ENCODE data around the gene SPATA16.
"Not testable (repeated sequence)": the region's sequence is repeated elsewhere in the genome, so short reads cannot be mapped to it uniquely, and the experiment has no call there.

Gene SPATA16

GRCh38 chr3:173064631-173065030 is 76.4 kb downstream of the SPATA16 start:
- no peak for DNase-seq (ENCODE audit: low spot score)

GRCh38 chr3:173058229-173058628 is 82.8 kb downstream of the SPATA16 start:
- DNase-seq (ENCODE audit: low spot score): no peak

- no peak for DNase-seq (ENCODE audit: low spot score)
Measured at GRCh38 chr3:173055228-173055933, 85.7 kb downstream of the SPATA16 start.

GRCh38 chr3:173049360-173049759 is 91.7 kb downstream of the SPATA16 start:
- no peak for DNase-seq (ENCODE audit: low spot score)

- DNase-seq (ENCODE audit: low spot score): no peak
Measured at GRCh38 chr3:173045770-173046382, 95.2 kb downstream of the SPATA16 start.

DNA sequence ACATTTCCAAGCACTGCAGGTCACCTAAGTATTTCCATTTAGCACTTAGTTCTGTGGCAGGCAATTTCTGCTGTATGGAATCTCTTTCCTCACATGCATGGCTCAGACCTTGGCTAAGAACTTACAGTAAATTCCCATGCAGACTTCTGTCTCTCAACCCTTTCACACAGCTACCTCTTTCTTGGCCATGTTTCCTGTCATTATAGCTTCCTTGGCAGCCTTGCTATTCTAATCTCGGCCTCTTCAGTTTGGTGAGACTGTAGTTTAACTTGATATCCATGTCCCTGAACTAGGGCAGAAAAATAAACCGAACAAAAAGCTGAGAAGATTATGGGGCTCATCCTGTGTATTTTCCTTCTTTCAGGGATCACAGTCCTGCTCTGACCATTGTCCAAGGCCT is 96.0 kb downstream of the SPATA16 start:
- no peak for DNase-seq (ENCODE audit: low spot score)

DNA sequence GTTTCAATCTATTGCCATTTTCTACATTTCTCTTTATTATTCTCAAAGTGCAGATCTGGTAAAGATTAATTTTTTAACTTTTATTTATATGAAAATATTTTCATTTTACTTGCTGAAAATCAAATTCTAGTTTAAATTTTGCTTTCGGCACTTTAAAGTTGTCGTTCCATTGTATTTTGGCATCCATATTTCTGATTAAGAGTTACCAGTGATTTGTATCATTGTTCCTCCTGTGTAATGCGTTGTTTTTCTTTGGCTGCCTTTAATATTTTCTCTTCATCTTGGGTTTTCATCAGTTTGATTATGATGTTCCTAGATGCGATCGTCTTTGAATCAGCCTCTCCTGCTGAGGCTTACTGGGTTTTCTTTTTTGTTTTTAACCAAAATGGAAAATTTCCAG is 97.3 kb downstream of the SPATA16 start:
- DNase-seq (ENCODE audit: low spot score): no peak

DNA sequence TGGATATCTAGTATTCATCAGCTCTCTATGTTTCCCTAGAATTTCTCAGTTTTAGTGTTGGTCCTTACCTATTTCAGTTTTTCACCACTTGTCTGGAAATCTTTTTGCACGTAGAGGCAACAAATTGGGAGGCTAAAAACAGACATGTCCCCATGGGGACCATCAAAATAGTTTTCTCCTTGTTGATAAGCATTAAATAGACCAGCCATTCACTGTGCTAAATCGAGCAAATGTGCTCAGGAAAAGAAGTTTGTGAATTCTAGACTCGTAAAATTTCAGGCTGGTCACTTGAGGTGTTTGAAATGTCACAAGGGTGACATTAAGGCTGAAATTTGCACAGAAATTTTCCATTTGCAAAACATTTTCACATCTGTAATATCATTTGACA is 102.6 kb downstream of the SPATA16 start:
- DNase-seq (ENCODE audit: low spot score): no peak

DNA sequence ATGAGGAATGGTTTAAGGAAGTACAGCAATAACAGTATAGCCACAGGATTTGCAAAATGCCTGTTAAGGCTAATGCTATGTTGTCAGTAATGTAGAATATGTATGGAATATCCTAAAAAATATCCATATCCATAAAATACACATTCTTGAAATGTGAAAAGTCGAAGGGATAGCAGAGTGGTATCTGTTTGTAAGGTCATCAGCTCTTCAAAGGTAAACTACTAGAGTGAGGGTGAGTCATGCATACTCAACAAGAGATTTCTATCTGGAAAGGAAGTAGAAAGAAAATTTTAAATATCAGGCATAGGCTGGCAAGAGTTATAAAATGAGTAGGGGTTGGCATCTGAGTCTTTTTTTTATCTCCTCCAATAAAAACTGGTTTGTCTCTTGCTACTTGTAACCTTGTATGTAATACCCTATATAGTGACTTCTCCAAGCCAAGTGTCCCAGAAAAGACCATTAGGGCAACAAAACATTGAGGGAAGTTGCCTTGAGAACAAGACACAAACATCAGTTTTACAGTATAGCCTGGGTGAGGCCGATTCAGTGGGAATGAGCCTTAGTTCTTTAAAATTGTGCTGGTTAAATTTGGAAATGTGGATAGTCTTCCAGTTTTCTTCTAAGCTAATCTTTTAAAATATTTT is 103.1 kb downstream of the SPATA16 start:
- DNase-seq (ENCODE audit: low spot score): no peak

DNA sequence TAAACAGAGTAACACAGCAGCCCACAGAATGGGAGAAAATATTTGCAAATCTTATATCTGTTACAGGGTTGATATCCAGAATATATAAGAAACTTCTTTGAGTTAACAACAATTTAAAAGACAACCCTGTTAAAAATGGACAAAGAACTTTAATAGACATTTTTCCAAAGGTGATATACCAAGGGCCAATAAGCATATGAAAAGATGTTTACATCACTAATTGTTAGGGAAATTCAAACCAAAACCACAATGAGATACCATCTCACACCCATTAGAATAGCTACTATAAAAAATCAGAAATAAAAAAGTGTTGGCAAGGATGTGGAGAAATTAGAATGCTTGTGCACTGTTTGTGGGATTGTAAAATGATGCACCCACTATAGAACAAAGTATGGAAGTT is 110.8 kb downstream of the SPATA16 start:
- DNase-seq (ENCODE audit: low spot score): no peak

GRCh38 chr3:173028351-173028750 is 112.7 kb downstream of the SPATA16 start:
- no peak for DNase-seq (ENCODE audit: low spot score)

- no peak for DNase-seq (ENCODE audit: low spot score)
Measured at GRCh38 chr3:173027429-173027828, 113.6 kb downstream of the SPATA16 start.

- no peak for DNase-seq (ENCODE audit: low spot score)
Measured at GRCh38 chr3:173025941-173026340, 115.1 kb downstream of the SPATA16 start.

- DNase-seq (ENCODE audit: low spot score): no peak
Measured at GRCh38 chr3:173021547-173022185, 119.4 kb downstream of the SPATA16 start.

DNA sequence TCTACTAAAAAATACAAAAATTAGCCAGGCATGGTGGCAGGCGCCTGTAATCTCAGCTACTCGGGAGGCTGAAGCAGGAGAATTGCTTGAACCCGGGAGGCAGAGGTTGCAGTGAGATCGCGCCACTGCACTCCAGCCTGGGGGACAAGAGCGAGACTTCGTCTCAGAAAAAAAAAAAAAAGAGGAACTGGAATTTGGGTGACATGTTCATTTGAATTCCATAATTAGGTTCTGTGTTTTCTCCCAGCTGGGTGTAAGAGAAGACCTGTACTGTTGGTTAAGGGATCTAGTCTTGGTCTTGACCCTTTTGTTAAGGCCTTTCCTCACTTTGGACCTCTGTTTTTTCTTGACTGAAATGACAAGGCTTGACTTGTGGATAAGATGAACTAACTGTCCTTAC is 120.9 kb downstream of the SPATA16 start:
- DNase-seq (ENCODE audit: low spot score): not testable (repeated sequence)

DNA sequence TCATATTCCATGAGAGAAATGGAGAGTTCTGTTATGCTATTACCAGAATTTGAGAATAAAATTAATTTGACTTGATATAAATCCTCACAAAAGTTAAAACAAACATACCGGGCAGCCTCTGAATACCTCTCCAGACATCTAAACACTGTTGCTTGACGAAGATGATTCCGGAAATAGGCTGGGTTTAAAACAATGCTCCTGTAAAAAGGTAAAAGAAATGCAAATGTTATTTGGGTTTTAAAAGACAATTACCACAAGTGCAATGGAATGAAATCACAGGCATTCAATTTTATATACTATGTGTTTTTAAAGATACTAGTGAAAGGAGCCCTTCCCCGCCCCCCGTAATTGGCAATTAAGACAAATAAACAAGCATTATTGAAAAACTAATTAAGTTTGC is 121.7 kb downstream of the SPATA16 start:
- DNase-seq (ENCODE audit: low spot score): no peak

DNA sequence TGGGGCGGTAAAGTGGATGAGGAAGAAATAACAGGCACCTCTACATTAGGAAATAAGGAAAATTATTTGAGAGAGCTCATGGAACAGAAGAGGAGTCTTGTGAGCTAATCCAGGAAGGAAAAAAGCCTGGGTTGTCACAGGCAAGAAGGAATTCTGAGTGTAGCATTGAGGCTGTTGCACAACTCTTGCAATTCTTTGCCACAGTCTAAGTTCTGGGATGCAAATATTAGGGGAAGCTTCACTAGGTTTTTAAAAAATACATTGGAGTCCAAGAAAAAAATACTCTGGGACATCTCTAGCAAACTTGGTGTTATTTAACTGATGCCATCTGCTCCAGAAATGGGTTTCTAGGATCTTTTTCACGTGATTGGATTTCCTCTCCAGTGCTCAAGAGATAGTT is 122.3 kb downstream of the SPATA16 start:
- no peak for DNase-seq (ENCODE audit: low spot score)

GRCh38 chr3:173013219-173013832 is 127.7 kb downstream of the SPATA16 start:
- no peak for DNase-seq (ENCODE audit: low spot score)

DNA sequence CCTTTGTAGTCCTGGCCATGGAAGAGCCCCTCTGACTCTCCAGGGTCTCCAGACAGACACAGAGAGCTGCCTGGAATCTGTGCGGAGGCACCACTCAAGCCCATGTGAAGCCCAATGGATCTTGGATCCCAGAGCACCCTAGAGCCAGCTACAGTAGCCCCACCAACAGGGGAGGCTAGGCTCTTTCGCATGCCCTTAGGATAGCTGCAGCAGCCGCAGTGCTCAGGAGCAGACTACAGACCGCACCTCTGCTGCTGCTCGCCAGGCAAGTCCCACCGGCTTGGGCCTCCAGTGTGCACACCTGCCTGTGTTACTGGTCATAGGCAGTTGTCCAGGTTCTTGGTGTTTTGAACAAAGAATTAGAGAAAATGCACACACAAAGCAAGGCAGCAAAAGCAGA is 131.6 kb downstream of the SPATA16 start:
- no peak for DNase-seq (ENCODE audit: low spot score)

GRCh38 chr3:173008978-173009377 is 132.1 kb downstream of the SPATA16 start:
- no peak for DNase-seq (ENCODE audit: low spot score)

DNA sequence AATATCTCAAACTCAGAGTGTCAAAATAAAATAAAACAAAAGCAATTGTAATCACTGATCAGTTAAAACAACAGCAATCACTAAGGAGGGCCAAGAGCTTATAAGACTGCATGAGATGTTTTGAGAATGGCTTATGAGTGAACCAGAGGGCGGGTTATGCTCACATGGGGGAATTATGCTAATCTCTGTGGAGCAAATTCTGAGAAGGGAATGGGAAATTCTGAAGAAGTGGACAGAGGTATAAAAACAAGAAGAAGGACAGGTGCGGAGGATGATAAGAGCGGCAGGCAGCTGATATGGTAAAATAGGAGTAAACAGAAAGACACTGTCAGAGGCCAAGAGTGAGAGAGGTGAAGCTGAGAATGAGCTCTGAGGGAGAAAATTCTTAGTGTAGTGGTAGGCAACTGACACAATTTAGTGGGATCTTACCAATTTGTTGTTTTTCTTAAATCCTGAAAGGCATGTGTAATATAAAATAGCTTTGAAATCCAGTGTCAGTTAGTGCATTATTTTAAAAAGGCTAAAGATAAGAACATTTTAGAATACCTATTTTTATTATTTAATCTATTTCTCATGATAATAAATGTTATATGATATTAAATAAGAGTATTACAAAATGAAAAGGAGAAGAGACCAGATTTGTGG is 133.8 kb downstream of the SPATA16 start:
- no peak for DNase-seq (ENCODE audit: low spot score)

DNA sequence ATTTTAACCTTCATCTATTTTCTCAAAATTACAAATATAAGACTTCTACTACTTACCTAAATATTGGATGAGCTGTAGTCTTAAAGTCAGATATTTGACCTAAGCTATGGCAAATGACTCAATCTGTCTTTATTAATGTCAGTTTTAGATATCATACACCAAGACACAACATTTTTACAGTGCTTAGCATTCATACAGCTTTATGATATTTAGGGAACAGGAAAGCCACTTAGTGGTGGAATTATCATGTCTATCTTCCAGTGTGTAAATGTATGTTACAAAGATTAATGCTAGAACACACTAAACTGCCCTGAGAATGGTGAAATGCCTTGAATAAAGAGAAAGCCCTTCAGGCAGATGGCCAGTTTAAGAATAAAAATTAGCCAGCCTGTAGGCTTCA is 135.0 kb downstream of the SPATA16 start:
- DNase-seq (ENCODE audit: low spot score): no peak

Measured in putamen (tissue), 1 donor.